Esophagus muscularis mucosa (tissue), 3 donors: ENCODE results near the gene SNCA.

ENCODE experiments used
- CTCF ChIP-seq, 3 experiments: fragments of 200-600 bp in 2 of 3; fragments of 450-650 bp in 1 of 3; sonication (generic) in 2 of 3; IDR thresholded peaks; one replicate each; pipeline ENCODE4 v1.5.1; 2017 to 2019; ENCODE audit warnings: antibody characterized with exemption in 3 of 3, mild to moderate bottlenecking in 2 of 3, moderate library complexity in 1 of 3
- POLR2A ChIP-seq: fragments of 450-650 bp; IDR thresholded peaks from one replicate; pipeline ENCODE4 v1.6.1; 2017; ENCODE audit warnings: antibody characterized with exemption, moderate library complexity, mild to moderate bottlenecking, low read depth

- no peak for TF ChIP-seq CTCF (IDR thresholded peaks at IDR 0.05)
- no peak for TF ChIP-seq POLR2A
Observed at GRCh38 chr4:89712827-89713226, 124.1 kb downstream of the SNCA start.
